NCI-H460 (cell line): ENCODE measurements around the gene KCNMA1. TPM values are rescaled to one million over a fixed set of nuclear protein-coding genes. Genes with fewer than 3 reads are reported as not detected.

Experiments used
- DNase-seq: peaks from one replicate; pipeline ENCODE4 v3.0.0-alpha.2; 2016; ENCODE audit warnings: low read depth; ENCODE audit errors: extremely low read depth
- total RNA-seq: library from RNA; depleted of rRNA; stranded (reverse); fragments of >200 nt; shearing (Covaris generic); gene quantifications from 2 replicates; pipeline ENCODE4 v1.2.3, GENCODE V29; 2014

The KCNMA1 gene
- total RNA-seq, 1 experiment from 2014 or later, result 0.54 TPM

GRCh38 chr10:77264107-77264506 lies 373.5 kb downstream of the KCNMA1 start:
- DNase-seq, result no peak

- no peak for DNase-seq
These were observed 373.9 kb downstream of the KCNMA1 start for GRCh38 chr10:77263700-77264099.

GRCh38 chr10:77261146-77261545 lies 376.5 kb downstream of the KCNMA1 start:
- DNase-seq, result no peak

GRCh38 chr10:77259171-77259874 lies 378.3 kb downstream of the KCNMA1 start:
- DNase-seq, result no peak

GRCh38 chr10:77256346-77256745 lies 381.3 kb downstream of the KCNMA1 start:
- no peak for DNase-seq

GRCh38 chr10:77253556-77254064 lies 384.0 kb downstream of the KCNMA1 start:
- no peak for DNase-seq

- DNase-seq, result no peak
These were observed 384.5 kb downstream of the KCNMA1 start for GRCh38 chr10:77253147-77253545.

GRCh38 chr10:77252380-77253146 lies 385.0 kb downstream of the KCNMA1 start:
- DNase-seq, result no peak

GRCh38 chr10:77251297-77252013 lies 386.2 kb downstream of the KCNMA1 start:
- peak; percentile 25 for DNase-seq

GRCh38 chr10:77249901-77250459 lies 387.6 kb downstream of the KCNMA1 start:
- no peak for DNase-seq

GRCh38 chr10:77248104-77248790 lies 389.4 kb downstream of the KCNMA1 start:
- no peak for DNase-seq

GRCh38 chr10:77247031-77247990 lies 390.3 kb downstream of the KCNMA1 start:
- DNase-seq, result no peak

GRCh38 chr10:77245953-77246352 lies 391.7 kb downstream of the KCNMA1 start:
- no peak for DNase-seq

GRCh38 chr10:77244746-77245145 lies 392.9 kb downstream of the KCNMA1 start:
- no peak for DNase-seq

GRCh38 chr10:77244286-77244685 lies 393.3 kb downstream of the KCNMA1 start:
- DNase-seq, result no peak

GRCh38 chr10:77241350-77241725 lies 396.3 kb downstream of the KCNMA1 start:
- no peak for DNase-seq

- no peak for DNase-seq
These were observed 396.8 kb downstream of the KCNMA1 start for GRCh38 chr10:77240706-77241349.

GRCh38 chr10:77240041-77240652 lies 397.5 kb downstream of the KCNMA1 start:
- DNase-seq, result no peak
